Activated gamma-delta T cell treated with Interleukin-2 at 50 U/mL for 16 hours (primary cell): ENCODE results near the gene TXNDC17.
"Not testable (repeated sequence)": the region's sequence is repeated elsewhere in the genome, so short reads cannot be mapped to it uniquely, and the experiment has no call there.

Experiments
- DNase-seq: peaks from one replicate; pipeline ENCODE4 v3.0.0-alpha.2; 2020

The TXNDC17 gene

GRCh38 chr17:6686026-6686425 lies 45.2 kb downstream of the TXNDC17 start:
- DNase-seq: no peak

- no peak for DNase-seq
These were observed 48.1 kb downstream of the TXNDC17 start for GRCh38 chr17:6688944-6689343.

- DNase-seq: no peak
These were observed 49.8 kb downstream of the TXNDC17 start for GRCh38 chr17:6690641-6691040.

- DNase-seq: no peak
These were observed 50.7 kb downstream of the TXNDC17 start for GRCh38 chr17:6691546-6691945.

GRCh38 chr17:6691958-6692357 lies 51.1 kb downstream of the TXNDC17 start:
- not testable (repeated sequence) for DNase-seq
